Memory B cell (primary cell): ENCODE results near the gene PLA2G4B.

Experiments used
- ATAC-seq: fragments of 150-1000 bp; cut with Tn5 transposase; 2 replicates; pipeline ENCODE4 v1.10.0; 2021; ENCODE audit warnings: low read depth, mild to moderate bottlenecking, moderate library complexity
- DNase-seq, 2 donors: peaks; one replicate each; pipeline ENCODE4 v3.0.0; 2022; ENCODE audit warnings: low spot score in 2 of 2
- H3K27ac Mint-ChIP-seq: one replicate; pipeline ENCODE4 v1.8.0; 2022; ENCODE audit warnings: mild to moderate bottlenecking, moderate library complexity, mixed read lengths
- H3K27me3 Mint-ChIP-seq: one replicate; pipeline ENCODE4 v1.8.0; 2022; ENCODE audit warnings: mixed read lengths
- H3K36me3 Mint-ChIP-seq: one replicate; pipeline ENCODE4 v1.8.0; 2022; ENCODE audit warnings: mild to moderate bottlenecking, mixed read lengths
- H3K4me1 Mint-ChIP-seq: one replicate; pipeline ENCODE4 v1.8.0; 2022; ENCODE audit warnings: mixed read lengths
- H3K4me3 Mint-ChIP-seq: one replicate; pipeline ENCODE4 v1.8.0; 2022; ENCODE audit warnings: mild to moderate bottlenecking, moderate library complexity, mixed read lengths
- H3K9me3 Mint-ChIP-seq: one replicate; pipeline ENCODE4 v1.8.0; 2022; ENCODE audit warnings: mixed read lengths

Gene PLA2G4B

GRCh38 chr15:41893422-41894250 is 55.0 kb downstream of the PLA2G4B start, which contains the start of gene SPTBN5:
Gene SPTBN5 (minus strand): TSS chr15:41894053. CDS start chr15:41893497, 556 bp downstream.
- H3K9me3 Mint-ChIP-seq, result no peaks in the 10 kb centered on the region
- H3K4me1 Mint-ChIP-seq, result peaks cover 31% of the 10 kb centered on the region
- H3K27me3 Mint-ChIP-seq, result no peaks in the 10 kb centered on the region
- H3K36me3 Mint-ChIP-seq, result no peaks in the 10 kb centered on the region
- no peak for ATAC-seq
- peak within 1 kb of the TSS; percentile 87 for H3K27ac Mint-ChIP-seq
- no peak for DNase-seq
- peak within 1 kb of the TSS; percentile 75 for H3K4me3 Mint-ChIP-seq

GRCh38 chr15:41894251-41894790 is 55.7 kb downstream of the PLA2G4B start:
- Mint-ChIP-seq H3K4me1 (peaks cover 25% of the 10 kb centered on the region), H3K9me3 (no peaks in the 10 kb centered on the region), H3K27me3 (no peaks in the 10 kb centered on the region), H3K36me3 (no peaks in the 10 kb centered on the region), H3K4me3 (peak overlapping the region; percentile 60), H3K27ac (peak overlapping the region; percentile 85)
- ATAC-seq, result no peak
- DNase-seq, result no peak

GRCh38 chr15:41894791-41895463 is 56.3 kb downstream of the PLA2G4B start:
- DNase-seq, result peak; percentile 67
- no peaks in the 10 kb centered on the region for H3K36me3 Mint-ChIP-seq
- peak overlapping the region; percentile 60 for H3K4me3 Mint-ChIP-seq
- H3K27me3 Mint-ChIP-seq, result no peaks in the 10 kb centered on the region
- H3K9me3 Mint-ChIP-seq, result no peaks in the 10 kb centered on the region
- peak overlapping the region; percentile 85 for H3K27ac Mint-ChIP-seq
- ATAC-seq, result peak; percentile 98
- H3K4me1 Mint-ChIP-seq, result peaks cover 23% of the 10 kb centered on the region

GRCh38 chr15:41895491-41895890 is 56.8 kb downstream of the PLA2G4B start:
- Mint-ChIP-seq H3K27me3 (no peaks in the 10 kb centered on the region), H3K4me3 (peak overlapping the region; percentile 60), H3K4me1 (peaks cover 23% of the 10 kb centered on the region), H3K36me3 (no peaks in the 10 kb centered on the region), H3K27ac (peak overlapping the region; percentile 85), H3K9me3 (no peaks in the 10 kb centered on the region)
- no peak for DNase-seq
- ATAC-seq, result no peak

- Mint-ChIP-seq H3K4me1 (peaks cover 23% of the 10 kb centered on the region), H3K27ac (peak overlapping the region; percentile 85), H3K4me3 (no peak overlapping the region), H3K27me3 (no peaks in the 10 kb centered on the region), H3K36me3 (no peaks in the 10 kb centered on the region), H3K9me3 (no peaks in the 10 kb centered on the region)
- DNase-seq (no peak), ATAC-seq (no peak)
These were observed 57.3 kb downstream of the PLA2G4B start for GRCh38 chr15:41895957-41896356.

- Mint-ChIP-seq H3K27ac (peak overlapping the region; percentile 85), H3K9me3 (no peaks in the 10 kb centered on the region), H3K36me3 (no peaks in the 10 kb centered on the region), H3K4me3 (no peak overlapping the region), H3K4me1 (peaks cover 23% of the 10 kb centered on the region), H3K27me3 (no peaks in the 10 kb centered on the region)
- no peak for ATAC-seq
- no peak for DNase-seq
These were observed 57.9 kb downstream of the PLA2G4B start for GRCh38 chr15:41896566-41896965.

GRCh38 chr15:41897363-41897799 is 58.7 kb downstream of the PLA2G4B start:
- DNase-seq (no peak), ATAC-seq (no peak)
- H3K36me3 Mint-ChIP-seq, result no peaks in the 10 kb centered on the region
- H3K27ac Mint-ChIP-seq, result peak overlapping the region; percentile 85
- H3K4me3 Mint-ChIP-seq, result no peak overlapping the region
- no peaks in the 10 kb centered on the region for H3K27me3 Mint-ChIP-seq
- no peaks in the 10 kb centered on the region for H3K9me3 Mint-ChIP-seq
- peaks cover 21% of the 10 kb centered on the region for H3K4me1 Mint-ChIP-seq
